ENCODE measurements around the gene SCN2A.

The SCN2A gene

GRCh38 chr2:165427686-165428085 lies 188.5 kb downstream of the SCN2A start:
- no peak for DNase-seq

GRCh38 chr2:165428926-165429325 lies 189.7 kb downstream of the SCN2A start:
- DNase-seq: no peak

- no peak for DNase-seq
These were observed 191.8 kb downstream of the SCN2A start for GRCh38 chr2:165431014-165431413.

- DNase-seq: no peak
These were observed 193.2 kb downstream of the SCN2A start for GRCh38 chr2:165432234-165432966.

GRCh38 chr2:165434865-165435496 lies 195.8 kb downstream of the SCN2A start:
- DNase-seq: no peak

GRCh38 chr2:165435611-165436010 lies 196.4 kb downstream of the SCN2A start:
- DNase-seq: no peak

GRCh38 chr2:165436559-165436958 lies 197.3 kb downstream of the SCN2A start:
- no peak for DNase-seq

- no peak for DNase-seq
These were observed 201.2 kb downstream of the SCN2A start for GRCh38 chr2:165440367-165440766.
